ENCODE results near the gene RPS6KA1. TPM values are rescaled to one million over a fixed set of nuclear protein-coding genes. Genes with fewer than 3 reads are reported as not detected.

Gene RPS6KA1
- total and polyA plus RNA-seq, 8 donors, result 13.6 to 32.2 (median 18.4) TPM

DNA sequence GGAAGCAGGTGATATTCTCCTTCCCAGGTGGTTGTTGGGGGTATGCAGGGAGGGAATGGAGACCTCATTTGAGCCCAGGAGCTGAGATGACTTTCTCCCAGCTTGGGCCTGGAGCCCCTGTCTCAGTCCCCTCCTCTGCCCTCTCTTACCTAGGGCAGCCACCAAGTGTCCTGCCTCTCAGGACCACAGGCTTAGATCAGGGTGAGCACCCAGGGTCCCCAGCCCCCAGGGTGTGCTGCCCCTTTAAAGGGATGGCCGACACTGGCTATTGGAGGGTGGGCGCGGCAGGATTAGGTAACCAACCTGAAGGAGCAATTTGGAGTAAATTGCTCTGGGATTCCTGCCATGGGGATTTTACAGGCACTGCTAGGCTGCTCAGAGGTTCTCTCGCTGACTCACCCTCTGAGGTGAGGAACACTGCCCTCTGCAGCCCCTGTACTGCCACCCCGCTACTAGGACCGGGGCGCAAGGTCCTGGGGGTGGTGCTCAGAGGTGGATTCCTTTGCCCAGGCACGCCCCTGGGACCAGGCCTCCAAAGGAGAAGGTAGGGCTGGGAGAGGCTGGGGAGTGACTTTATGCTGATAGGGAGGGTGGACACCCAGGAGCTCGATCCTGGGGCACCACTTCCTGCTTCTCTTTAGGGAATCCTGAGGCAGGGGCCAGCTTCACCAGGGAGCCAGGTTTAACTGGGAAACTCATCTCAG lies 1.5 kb downstream of the RPS6KA1 start:
- TF ChIP-seq CTCF (IDR thresholded peaks at IDR 0.05), result peak in 3 of 4 donors; percentile 20 to 28 (median 26)
- ATAC-seq (peak; percentile 69 to 85 (median 80)), DNase-seq (peak; percentile 78 to 88 (median 82)), FAIRE-seq (no peak)
- H3K36me3 ChIP-seq, result no peaks in the 10 kb centered on the region
- intact Hi-C loops (cut with DNase I), result no loop called here
- H3K27ac ChIP-seq, result peak overlapping the region; percentile 78 to 89 (median 84)
- H3K4me3 ChIP-seq, result peak overlapping the region in 3 of 4 donors; percentile 75 to 83 (median 77)
- no peaks in the 10 kb centered on the region for H3K9me3 ChIP-seq
- 16 to 20% methylated on average over 9 of the region's 9 CpGs for WGBS, 2 donors
- peaks cover 4 to 33% (median 21%) of the 10 kb centered on the region in 3 donors for H3K4me1 ChIP-seq
- no peaks in the 10 kb centered on the region for H3K27me3 ChIP-seq

DNA sequence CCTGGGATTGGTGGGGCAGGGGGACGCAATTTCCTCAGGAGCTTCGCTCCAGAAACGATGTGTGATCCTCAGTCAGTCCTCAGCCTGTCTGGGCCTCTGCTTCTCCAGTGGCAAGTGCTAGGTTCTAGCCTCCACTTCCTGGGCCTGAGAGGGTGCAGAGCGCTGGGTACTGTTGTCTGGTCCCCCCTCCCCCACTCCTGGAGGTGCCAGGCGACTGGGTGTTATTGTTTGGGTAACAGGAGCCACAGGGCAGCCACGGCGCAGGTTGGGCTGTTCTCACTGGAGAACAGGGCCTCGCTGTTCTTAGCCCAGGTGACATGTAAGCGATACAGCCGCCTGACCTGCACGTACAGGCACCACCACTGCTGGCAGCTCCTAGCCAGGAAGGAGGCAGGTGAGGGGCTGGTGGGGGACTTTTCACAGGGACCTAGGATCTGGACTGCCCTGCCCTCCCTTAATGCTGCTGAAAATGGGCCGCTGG lies 2.1 kb downstream of the RPS6KA1 start:
- H3K4me3 ChIP-seq, result peak overlapping the region in 2 of 4 donors; percentile 75 to 83
- 24 to 42% methylated on average over 12 of the region's 12 CpGs for WGBS, 2 donors
- ATAC-seq (peak; percentile 53 to 68 (median 60)), FAIRE-seq (no peak), DNase-seq (peak; percentile 69 to 92 (median 80))
- no peaks in the 10 kb centered on the region for H3K27me3 ChIP-seq
- H3K27ac ChIP-seq, result peak overlapping the region; percentile 78 to 89 (median 84)
- no peak for TF ChIP-seq CTCF (IDR thresholded peaks at IDR 0.05)
- intact Hi-C loops (cut with DNase I), result no loop called here
- no peaks in the 10 kb centered on the region for H3K36me3 ChIP-seq
- no peaks in the 10 kb centered on the region for H3K9me3 ChIP-seq
- H3K4me1 ChIP-seq, result peaks cover 4 to 33% (median 21%) of the 10 kb centered on the region in 3 donors

DNA sequence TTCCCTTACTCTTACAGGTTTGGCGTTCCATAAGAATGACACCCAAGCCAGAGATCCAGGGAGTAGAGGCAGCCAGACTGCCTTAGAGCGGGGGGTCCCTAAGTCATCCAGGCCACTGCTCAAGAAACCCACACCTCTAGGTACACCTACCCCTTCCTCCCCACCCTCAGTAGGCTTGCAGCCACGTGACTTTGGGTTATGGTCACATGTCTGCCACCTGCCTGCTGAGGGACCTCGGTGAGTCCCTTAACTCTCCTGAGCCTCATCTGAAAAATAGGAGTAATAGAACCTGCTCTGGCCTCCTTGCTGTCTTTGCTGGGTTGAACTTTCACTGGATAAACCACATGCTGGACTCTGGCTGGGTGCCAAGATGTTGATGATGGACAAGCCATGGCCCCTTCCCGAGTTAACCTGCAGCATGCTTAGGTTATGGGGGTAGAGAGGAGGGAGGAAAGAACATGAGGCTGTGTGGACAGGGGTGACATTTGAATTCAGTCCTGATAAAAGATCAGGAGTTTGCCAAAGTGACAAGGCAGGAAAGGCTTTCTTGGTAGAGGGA lies 4.5 kb downstream of the RPS6KA1 start:
- ATAC-seq, result no peak
- no peak overlapping the region for H3K27ac ChIP-seq
- no peaks in the 10 kb centered on the region for H3K9me3 ChIP-seq
- DNase-seq, result no peak
- intact Hi-C loops (cut with DNase I), result no loop called here
- no peak for FAIRE-seq
- no peaks in the 10 kb centered on the region for H3K27me3 ChIP-seq
- peaks cover 4 to 33% (median 21%) of the 10 kb centered on the region in 3 donors for H3K4me1 ChIP-seq
- TF ChIP-seq CTCF (IDR thresholded peaks at IDR 0.05), result no peak
- 57 to 65% methylated on average over 5 of the region's 5 CpGs for WGBS, 2 donors
- H3K36me3 ChIP-seq, result no peaks in the 10 kb centered on the region
- H3K4me3 ChIP-seq, result no peak overlapping the region

GRCh38 chr1:26535201-26535600 lies 5.6 kb downstream of the RPS6KA1 start:
- 22 to 30% methylated on average over 1 of the region's 1 CpG for WGBS, 2 donors
- Histone ChIP-seq H3K4me1 (peaks cover 4 to 33% (median 21%) of the 10 kb centered on the region in 3 donors), H3K27me3 (no peaks in the 10 kb centered on the region), H3K27ac (peak overlapping the region in 1 of 4 donors; percentile 10), H3K9me3 (no peaks in the 10 kb centered on the region), H3K36me3 (no peaks in the 10 kb centered on the region), H3K4me3 (no peak overlapping the region)
- DNase-seq (peak in 3 of 6 donors; percentile 42 to 75 (median 65)), FAIRE-seq (no peak), ATAC-seq (peak; percentile 6 to 33 (median 16))
- TF ChIP-seq CTCF (IDR thresholded peaks at IDR 0.05), result no peak
- intact Hi-C loops (cut with DNase I), result no loop called here

Measured in pancreas (tissue), 10 donors.